Activated CD4-positive, alpha-beta T cell treated with anti-CD3 and anti-CD28 coated beads for 4 hours (primary cell): ENCODE data around the gene BECN2.

Experiments used
- DNase-seq, 2 donors: peaks; one replicate each; pipeline ENCODE4 v3.0.0-alpha.2; 2020

BECN2 gene, protein sequence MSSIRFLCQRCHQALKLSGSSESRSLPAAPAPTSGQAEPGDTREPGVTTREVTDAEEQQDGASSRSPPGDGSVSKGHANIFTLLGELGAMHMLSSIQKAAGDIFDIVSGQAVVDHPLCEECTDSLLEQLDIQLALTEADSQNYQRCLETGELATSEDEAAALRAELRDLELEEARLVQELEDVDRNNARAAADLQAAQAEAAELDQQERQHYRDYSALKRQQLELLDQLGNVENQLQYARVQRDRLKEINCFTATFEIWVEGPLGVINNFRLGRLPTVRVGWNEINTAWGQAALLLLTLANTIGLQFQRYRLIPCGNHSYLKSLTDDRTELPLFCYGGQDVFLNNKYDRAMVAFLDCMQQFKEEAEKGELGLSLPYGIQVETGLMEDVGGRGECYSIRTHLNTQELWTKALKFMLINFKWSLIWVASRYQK

DNA sequence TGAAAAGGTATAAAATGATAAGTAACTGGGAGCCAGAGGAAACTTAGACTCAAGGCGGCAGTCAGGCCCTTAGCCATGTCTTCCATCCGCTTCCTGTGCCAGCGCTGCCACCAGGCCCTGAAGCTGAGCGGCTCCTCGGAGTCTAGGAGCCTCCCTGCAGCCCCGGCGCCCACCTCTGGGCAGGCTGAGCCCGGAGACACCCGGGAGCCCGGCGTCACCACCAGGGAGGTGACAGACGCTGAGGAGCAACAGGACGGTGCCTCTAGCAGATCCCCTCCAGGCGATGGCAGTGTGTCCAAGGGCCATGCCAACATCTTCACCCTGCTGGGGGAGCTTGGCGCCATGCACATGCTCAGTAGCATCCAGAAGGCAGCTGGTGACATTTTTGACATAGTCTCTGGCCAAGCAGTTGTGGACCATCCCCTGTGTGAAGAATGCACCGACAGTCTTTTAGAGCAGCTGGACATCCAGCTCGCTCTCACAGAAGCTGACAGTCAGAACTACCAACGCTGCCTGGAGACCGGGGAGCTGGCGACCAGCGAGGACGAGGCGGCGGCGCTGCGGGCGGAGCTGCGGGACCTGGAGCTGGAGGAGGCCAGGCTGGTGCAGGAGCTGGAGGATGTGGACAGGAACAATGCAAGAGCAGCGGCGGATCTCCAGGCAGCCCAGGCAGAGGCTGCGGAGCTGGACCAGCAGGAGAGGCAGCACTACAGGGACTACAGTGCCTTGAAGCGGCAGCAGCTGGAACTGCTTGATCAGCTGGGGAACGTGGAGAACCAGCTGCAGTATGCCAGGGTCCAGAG, at the start of gene BECN2:
Gene BECN2 (plus strand): TSS at position 76 of the 803 bp plus-strand sequence. CDS start 0 bp downstream, at position 76.
- no peak for DNase-seq

- DNase-seq: no peak
These were observed 41.4 kb upstream of the BECN2 start for GRCh38 chr1:241916196-241916595.

GRCh38 chr1:241917487-241917886, 40.1 kb upstream of the BECN2 start:
- no peak for DNase-seq

DNA sequence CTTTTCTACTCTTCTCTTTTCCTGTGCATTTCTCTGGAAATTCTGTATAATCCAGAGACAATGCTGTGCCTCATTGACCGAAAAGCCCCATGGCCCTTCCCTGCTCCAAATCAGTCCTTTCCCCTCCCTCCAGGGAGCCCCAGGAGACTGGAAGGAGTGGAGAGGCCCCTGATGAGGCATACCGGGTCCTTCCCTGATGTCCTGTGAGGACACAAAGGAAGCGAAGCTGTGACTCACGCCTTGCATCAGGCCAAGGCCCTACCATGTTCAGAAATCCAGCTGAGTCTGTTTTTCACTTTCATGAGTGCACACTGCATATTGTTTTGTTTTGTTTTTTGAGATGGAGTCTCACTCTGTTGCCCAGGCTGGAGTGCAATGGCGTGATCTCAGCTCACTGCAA, 38.7 kb upstream of the BECN2 start:
- DNase-seq: no peak

DNA sequence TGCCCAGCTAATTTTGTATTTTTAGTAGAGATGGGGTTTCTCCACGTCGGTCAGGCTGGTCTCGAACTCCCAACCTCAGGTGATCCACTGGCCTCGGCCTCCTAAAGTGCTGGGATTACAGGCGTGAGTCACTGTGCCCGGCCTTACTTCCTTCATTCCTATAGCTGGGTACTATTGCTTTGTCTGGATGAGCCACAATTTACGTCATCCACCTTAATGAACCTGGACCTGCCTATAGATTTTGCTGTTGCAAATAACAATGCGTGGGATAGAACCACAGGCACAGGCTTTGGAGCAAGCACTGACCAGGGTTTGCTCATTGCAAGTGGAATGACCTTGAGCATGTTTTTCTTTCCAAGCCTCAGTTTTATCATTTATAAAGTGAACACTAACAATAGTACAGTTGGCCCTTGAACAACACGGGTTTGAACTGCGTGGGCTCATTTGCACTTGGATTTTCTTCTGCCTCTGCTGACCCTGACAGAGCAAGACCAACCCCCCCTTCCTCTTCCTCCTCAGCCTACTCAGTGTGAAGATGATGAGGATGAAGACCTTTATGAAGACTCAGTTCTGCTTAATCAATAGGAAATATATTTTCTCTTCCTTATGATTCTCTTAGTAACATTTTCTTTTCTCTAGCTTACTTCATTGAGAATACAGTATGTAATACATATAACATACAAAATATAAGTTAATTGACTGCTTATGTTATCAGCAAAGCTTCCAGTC, 33.3 kb upstream of the BECN2 start:
- DNase-seq: no peak

DNA sequence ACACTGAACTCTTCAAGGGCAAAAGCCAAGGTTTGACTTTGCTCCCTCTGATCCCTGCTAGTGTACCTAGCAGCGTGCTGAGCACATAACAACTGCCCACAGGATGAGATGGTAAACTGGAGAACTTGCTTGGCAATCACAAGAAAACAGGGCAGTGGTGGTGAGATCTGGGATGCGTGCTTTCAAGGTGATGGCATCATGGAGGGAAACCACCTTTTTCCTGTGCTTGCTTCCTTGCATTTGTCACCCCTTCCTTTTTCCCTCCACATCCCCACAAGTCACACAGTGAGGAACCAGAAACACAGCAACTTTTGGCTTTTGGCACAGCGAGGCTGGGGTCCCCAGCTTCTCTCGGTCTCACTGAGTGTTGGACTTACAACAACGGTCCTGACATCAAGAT, 31.4 kb upstream of the BECN2 start:
- no peak for DNase-seq

DNA sequence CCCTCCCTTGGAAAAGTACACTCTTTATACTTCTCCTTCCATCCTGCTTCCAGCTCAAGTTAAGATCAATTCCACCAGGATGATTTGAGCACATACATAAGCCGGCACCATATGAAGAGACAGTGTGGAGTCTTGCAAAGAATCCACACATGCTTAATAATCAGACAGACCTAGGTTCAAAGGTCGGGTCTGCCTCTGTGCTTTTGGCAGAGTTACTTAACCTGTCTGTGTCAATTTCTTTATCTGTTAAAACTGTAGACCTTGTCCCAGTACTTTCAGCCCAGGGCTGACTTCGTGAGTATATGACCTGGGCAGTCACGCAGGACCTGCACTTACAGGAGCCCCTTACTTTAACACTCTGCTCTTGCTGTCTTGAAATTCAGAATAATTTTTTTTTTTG, 30.2 kb upstream of the BECN2 start:
- no peak for DNase-seq

DNA sequence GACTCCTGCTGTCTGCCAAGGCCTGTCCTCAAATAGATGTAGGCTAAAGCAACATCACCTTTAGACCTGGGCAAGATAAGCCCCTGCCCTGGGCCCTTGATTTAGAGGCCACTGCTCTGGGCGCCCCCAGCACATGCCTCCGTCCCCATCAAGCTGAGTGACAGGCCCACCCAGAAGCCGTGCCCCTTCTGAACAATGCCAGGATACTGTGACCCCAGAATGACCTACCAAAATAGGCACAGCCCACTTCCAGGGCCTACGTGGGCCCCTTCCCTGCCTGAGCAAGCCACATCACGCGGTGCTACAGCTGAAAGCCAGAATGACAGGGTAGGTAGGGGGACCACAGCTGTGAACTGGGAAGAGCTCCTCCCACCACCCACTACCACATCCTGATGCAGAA, 24.7 kb upstream of the BECN2 start:
- no peak for DNase-seq

DNA sequence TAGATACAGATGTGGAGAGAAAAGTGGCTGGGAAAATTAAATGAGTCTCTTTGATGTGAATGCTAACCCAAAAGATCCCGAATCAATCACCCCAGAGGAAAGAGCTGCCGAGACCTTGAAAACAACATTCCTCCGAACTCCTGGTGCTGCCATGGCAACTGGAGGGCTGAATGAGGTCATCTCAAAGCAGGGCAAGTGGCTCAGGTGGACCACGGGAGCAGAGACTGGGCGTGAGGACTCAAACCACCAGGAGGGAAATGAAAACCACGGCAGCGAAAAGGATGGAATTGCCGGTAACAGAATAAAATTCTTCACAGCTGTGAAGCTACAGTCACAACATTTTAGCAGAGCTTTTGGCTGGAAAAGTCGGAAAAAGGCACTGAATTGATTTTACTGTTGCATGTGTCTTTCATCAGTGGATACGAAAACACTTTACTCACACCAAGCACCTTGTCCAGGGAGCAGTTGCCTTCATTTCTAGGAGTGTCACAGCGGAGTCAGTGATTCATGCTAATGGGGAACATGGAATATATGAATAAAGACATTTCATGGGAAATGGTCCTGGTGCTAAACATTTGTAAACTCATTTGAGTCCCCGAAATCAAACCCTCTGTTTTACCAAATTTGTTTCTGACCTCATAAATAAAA, 23.2 kb upstream of the BECN2 start:
- no peak for DNase-seq

DNA sequence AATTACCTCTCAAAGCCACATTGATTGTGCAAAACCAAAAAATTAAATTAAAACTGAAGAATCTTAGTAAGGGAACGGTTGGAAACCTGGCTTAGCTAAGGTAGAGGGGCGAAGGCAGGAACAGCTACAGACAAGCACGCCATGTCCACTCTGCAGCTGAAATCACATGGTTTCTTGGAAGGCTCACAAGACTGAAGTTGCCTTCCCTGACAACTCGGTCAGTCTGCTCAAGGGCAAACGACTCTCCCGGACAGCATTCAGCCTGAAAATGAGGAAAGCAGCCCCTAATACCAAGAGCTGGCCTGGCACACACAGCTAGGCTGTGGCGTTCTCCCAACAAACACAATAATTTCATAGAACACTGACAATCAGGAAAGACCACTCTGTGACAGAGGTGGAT, 22.7 kb upstream of the BECN2 start:
- DNase-seq: no peak

DNA sequence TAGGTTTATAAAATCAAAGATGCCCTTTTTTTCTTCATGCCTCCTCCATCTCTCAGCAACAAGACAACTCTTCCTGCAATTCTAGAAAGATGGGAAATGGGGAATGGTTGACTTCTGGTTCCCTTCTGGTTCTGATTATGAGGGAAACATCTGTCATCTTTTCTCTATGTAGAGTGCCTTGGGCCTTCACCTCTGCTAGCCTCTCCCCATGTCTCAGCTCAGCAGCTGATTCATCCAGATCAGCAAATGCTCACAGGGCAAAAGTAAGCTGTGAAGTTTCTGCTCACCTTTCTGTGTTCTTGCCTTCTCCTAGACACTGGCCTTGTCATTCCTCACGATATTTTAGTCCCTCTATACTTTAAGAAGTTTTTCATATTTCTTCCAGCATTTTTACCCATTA, 17.8 kb upstream of the BECN2 start:
- DNase-seq: no peak

- DNase-seq: no peak
These were observed 14.8 kb upstream of the BECN2 start for GRCh38 chr1:241942738-241943137.

GRCh38 chr1:241944300-241944699, 13.3 kb upstream of the BECN2 start:
- DNase-seq: no peak

DNA sequence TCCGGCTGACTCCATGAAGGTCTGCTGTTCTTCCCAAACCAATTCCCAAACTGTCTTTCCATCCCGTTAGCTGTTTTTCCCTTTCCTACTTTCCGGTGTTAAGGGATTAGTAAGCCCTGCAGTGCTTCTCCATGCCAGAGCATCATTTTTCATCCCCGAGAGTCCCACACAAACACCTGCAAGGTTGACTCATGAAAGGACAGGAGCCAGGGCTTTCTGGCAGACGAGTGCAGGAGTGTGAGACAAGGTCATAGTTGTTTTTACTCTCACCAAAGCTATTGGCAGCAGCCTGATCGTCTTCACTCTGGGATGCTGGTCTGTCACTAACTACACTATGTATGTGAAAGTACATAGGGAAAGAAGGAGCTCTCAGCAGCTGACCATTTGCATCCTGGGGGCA, 10.2 kb upstream of the BECN2 start:
- DNase-seq: no peak

GRCh38 chr1:241950390-241950789, 7.2 kb upstream of the BECN2 start:
- no peak for DNase-seq

DNA sequence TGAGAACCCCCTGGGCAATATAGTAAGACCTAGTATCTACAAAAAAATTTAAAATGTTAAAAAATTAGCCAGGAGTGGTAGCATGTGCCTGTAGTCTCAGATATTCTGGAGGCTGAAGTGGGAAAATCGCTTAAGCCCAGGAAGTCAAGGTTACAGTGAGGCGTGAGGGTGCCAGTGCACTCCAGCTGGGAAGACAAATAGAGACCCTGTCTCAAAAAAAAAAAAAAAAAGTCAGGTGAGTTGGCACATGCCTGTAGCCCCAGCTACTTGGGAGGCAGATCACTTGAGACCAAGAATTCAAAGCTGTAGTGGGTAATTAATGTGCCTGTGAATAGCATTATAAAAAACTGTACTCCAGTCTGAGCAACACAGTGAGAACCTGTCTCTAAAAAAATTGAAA, 4.6 kb downstream of the BECN2 start:
- no peak for DNase-seq

DNA sequence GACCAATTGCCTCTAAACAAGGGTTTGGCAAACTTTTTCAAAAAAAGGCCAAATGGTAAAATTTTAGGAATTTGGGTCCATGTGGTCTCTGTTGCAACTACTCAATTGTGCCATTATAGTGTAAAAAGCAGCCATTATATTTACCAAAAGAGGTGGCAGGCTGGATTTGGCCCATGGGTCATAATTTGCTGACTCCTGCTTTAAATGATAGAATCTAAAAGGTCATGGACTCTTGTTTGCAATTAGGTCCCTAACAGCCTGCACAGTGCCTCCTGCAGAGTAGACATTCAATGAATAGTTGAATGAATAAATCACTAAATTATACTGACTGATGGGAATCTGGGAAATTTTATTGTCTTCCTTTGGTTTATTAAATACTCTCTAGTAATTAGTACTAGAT, 6.2 kb downstream of the BECN2 start:
- DNase-seq: no peak

GRCh38 chr1:241964550-241965282, 7.1 kb downstream of the BECN2 start:
- DNase-seq: no peak

- no peak for DNase-seq
These were observed 11.0 kb downstream of the BECN2 start for GRCh38 chr1:241968611-241969010.

GRCh38 chr1:241972703-241973369, 15.3 kb downstream of the BECN2 start:
- no peak for DNase-seq

GRCh38 chr1:241976229-241976628, 18.7 kb downstream of the BECN2 start:
- no peak for DNase-seq

DNA sequence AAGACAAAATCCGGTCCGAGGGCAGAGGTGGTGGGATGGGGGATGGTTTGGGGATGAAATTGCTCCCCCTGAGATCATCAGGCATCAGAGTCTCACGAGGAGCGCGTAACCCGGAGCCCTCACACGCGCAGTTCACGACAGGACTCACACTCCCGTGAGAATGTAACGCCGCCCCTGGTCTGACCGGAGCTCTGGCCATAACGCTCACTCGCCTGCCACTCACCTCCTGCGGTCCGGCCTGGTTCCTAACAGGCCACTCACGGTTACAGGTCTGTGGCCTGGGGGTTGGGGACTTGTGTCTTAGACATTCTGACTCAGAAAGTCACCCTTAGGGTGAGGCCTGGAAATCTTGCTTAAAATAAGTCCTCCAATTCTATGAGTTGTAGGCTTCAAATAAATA, 21.5 kb downstream of the BECN2 start:
- no peak for DNase-seq
